Posterior cingulate gyrus (tissue), 11 donors: ENCODE measurements around the gene CTSE.
A peak's percentile ranks its signal among the peaks of the same experiment; 100 is the strongest.

Source experiments
- DNase-seq, 10 donors: peaks; one replicate each; pipeline versions ENCODE4 v3.0.0 to v3.0.0-alpha.2; 2020 to 2021; ENCODE audit warnings: mixed read lengths in 3 of 10
- intact Hi-C: fragments of 100-400 bp; cut with DNase I; formaldehyde crosslinking; loops from one replicate; pipeline ENCODE4 v1.15.1; 2023

The CTSE gene

GRCh38 chr1:205976708-205977401, 46.8 kb downstream of the CTSE start:
- intact Hi-C loops = loop anchor here (1.0 to 5.0 kb wide), 3 partner anchors 58 to 320 kb away; no protein-coding TSS in a partner anchor
- DNase-seq = peak in 4 of 10 donors; percentile 27 to 88 (median 46)

GRCh38 chr1:205976036-205976435, 47.7 kb downstream of the CTSE start:
- intact Hi-C loops = loop anchor here (5.0 kb wide), 1 partner anchor 319 kb away; no protein-coding TSS in a partner anchor
- no peak for DNase-seq

DNA sequence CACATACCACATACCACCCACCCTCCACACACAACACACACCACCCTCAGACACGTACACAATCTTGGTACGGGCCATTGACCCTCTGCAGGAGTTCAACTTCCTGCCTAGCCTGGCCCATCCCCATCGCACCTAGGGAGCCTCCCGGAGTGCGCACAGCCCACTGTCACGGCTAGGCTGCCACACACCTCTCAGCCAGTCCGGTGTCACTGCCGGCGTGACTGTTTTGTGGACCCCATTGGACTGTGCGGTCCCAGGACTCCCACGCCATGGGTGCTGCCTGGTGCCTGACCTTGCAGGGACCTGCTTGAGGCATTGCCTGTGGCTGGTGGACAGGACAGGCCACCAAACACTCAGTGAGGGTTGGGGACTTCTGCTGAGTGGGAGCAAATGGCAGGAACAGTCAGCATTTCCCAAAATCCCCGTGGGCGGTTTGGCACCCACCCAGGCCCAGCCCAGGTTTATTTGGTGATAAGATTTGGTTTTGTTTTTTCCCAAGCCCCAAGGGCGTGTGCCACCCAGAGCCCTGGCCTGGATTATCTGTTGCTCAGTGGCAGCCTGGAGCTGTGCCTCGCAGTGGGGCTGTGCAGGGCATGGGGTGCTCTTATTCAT, 48.2 kb downstream of the CTSE start:
- intact Hi-C loops = loop anchor here (5.0 kb wide), 1 partner anchor 318 kb away; no protein-coding TSS in a partner anchor
- DNase-seq = no peak

DNA sequence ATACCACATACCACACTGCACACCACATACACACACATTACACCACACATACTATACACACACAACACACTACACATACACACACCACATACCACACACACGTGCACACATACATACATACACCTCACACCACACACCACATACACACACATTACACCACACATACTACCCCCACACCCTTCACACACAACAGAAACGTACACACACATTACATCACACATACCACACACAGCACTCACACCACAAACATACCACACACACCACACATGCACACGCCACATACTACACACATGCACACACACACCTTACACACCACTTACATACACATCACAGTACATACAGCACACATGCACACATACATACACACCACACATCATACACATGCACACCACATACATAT, 49.0 kb downstream of the CTSE start:
- intact Hi-C loops = loop anchor here (5.0 kb wide), 2 partner anchors 42 to 317 kb away; no protein-coding TSS in a partner anchor

GRCh38 chr1:205973377-205974232, 50.1 kb downstream of the CTSE start:
- peak in 1 of 10 donors; percentile 31 for DNase-seq
- intact Hi-C loops = loop anchor here (5.0 kb wide), 1 partner anchor 41 kb away; no protein-coding TSS in a partner anchor

More for the DNA sequence above, 49.0 kb downstream of the CTSE start:
- DNase-seq = no peak

GRCh38 chr1:205972491-205973168, 51.1 kb downstream of the CTSE start:
- intact Hi-C loops = loop anchor here (5.0 kb wide), 1 partner anchor 40 kb away; no protein-coding TSS in a partner anchor

DNA sequence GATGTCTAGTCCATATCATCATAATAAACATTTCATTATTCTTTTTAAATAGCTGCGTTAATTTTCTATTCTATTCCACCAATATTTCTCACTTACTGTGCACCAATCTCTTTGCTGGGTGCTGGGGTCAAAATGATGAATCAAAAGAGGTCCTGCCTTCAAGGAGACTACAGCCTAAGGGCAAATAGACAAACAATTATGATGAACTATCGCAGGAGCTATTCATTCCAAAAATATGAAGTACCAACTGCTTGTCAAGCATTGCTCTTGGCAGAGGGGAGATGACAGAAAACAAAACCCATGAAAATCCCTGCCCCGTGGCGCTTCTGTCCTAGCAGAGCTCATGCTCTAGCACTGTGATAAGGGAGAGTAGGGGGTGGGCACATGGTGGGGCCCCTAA, 51.6 kb downstream of the CTSE start:
- intact Hi-C loops = loop anchor here (5.0 kb wide), 1 partner anchor 40 kb away; no protein-coding TSS in a partner anchor
- no peak for DNase-seq

More at GRCh38 chr1:205972491-205973168, 51.1 kb downstream of the CTSE start:
- peak in 1 of 10 donors; percentile 53 for DNase-seq

DNA sequence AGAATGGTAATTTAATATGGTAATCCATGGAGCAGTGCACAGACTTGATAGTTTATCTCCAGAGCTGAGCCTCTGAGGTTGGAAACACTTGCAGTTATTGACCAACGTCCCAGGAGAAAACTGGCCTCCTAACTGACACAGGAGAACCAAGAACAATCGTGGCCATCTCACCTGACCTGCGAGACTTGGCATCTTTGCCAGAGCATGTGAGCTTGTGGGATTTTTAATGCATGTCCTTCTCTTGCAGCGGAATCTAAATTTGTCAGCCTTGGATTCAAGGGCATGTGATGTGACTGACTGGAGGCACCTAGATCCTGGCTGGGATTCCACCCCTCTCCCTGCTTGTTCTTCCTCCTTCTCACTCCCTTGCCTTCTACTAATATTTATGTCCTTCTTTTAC, 52.6 kb downstream of the CTSE start:
- intact Hi-C loops = loop anchor here (5.0 kb wide), 1 partner anchor 39 kb away; no protein-coding TSS in a partner anchor
- DNase-seq = peak in 1 of 10 donors; percentile 14

DNA sequence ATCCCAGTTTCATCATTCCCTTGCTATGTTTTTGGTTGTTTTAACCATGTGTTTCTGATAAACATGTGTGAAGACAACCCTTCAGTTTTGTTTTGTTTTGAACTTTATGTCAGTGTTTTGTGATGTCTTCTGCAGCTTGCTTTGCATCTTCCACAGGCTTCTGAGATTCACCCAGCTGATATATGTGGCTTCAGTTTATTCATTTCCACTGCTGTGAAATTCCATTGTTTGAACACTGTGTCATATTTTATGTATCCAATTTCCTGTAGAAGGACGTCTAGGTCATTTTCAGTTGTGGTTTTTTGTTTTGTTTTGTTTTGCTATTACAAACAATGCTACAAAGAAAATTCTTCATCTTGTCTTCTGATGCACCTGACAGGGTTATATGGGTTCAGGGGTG, 53.2 kb downstream of the CTSE start:
- intact Hi-C loops = loop anchor here (5.0 kb wide), 1 partner anchor 38 kb away; no protein-coding TSS in a partner anchor

DNA sequence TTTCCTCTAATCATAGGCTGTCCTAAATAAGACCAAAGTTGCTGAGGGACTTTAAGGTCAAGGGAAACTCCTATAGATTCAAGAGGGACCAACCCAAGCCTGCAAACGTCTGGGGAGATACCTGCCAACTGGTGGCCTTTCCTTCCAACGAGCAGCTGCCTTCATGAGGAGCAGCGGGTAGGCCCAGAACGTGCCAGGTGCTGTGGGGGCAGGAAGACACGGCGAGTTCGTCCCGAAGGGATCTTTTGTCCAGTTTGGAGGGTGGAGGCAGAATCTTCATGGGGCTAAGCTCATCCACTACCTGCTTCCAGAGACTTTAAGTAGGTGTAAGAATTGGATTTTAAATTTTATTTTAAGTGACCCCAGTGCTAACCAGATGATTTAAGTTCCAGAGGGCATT, 54.5 kb downstream of the CTSE start:
- DNase-seq = peak in 1 of 10 donors; percentile 48
- intact Hi-C loops = no loop called here

More for the DNA sequence above, 53.2 kb downstream of the CTSE start:
- DNase-seq = peak in 1 of 10 donors; percentile 1

GRCh38 chr1:205967554-205968335, 56.0 kb downstream of the CTSE start:
- peak in 1 of 10 donors; percentile 17 for DNase-seq
- intact Hi-C loops = no loop called here

- intact Hi-C loops = no loop called here
- peak in 1 of 10 donors; percentile 71 for DNase-seq
Measured at GRCh38 chr1:205965036-205965884, 58.4 kb downstream of the CTSE start.

- intact Hi-C loops = no loop called here
- DNase-seq = peak in 1 of 10 donors; percentile 62
Measured at GRCh38 chr1:205963352-205964155, 60.1 kb downstream of the CTSE start.

GRCh38 chr1:205962821-205963221, 60.9 kb downstream of the CTSE start:
- peak in 1 of 10 donors; percentile 60 for DNase-seq
- intact Hi-C loops = no loop called here

DNA sequence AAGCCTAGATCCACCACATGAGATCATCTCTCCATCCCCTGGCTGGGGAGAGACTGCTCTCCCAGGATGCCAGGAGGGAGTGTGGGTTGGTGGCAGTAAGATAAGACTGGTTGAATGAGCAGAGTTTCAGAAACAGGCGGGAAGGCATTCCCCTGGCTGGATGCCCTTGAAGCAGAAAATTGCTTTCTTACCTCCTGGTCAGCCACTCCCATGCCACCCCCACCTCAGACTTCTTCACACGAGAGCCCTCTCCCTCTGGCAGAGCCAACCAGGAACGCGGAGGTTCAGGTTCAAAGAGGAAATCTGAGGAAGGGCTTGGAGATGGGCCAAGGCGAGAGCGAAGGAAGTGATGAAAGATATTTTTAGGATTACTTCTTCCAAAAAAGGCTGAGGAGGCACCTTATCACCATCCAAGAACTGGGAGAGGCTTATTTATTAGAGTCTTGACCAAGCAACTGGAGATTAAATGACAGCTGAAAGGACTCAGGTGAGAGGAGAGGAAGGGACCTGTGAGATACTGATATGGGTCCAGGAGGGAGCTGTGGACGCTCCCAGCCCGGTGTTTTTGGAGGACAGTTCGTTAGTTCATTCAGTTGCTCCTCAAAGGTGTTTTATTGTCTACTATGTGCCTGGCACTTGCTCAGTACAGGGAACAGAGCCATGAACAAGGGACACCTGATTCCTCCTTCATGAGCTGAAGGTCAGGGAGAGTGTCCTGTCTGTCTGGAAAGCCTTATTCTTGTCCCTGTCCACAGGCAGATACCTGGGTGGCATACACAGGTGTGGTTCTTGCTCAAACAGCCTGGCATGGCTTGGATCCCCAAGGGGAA, 61.5 kb downstream of the CTSE start:
- DNase-seq = no peak

GRCh38 chr1:205961405-205961804, 62.3 kb downstream of the CTSE start:
- no peak for DNase-seq
- intact Hi-C loops = no loop called here

More for the DNA sequence above, 61.5 kb downstream of the CTSE start:
- intact Hi-C loops = no loop called here
